ENCODE results near the gene TRIM2.

GRCh38 chr4:153269218-153269990, 65.2 kb downstream of the TRIM2 start:
- TF ChIP-seq CTCF (IDR thresholded peaks at IDR 0.05; ENCODE audit: low read depth, low read length, poor library complexity, severe bottlenecking), result no peak
- no peak for TF ChIP-seq EZH2phosphoT487 (IDR thresholded peaks at IDR 0.05; ENCODE audit: borderline replicate concordance, low read length)

Data from DOHH2 (cell line).